Suprapubic skin (tissue), 4 donors: ENCODE data around the gene ABLIM2. TPM values are rescaled to one million over a fixed set of nuclear protein-coding genes. Genes with fewer than 3 reads are reported as not detected.

Source experiments
- DNase-seq, 2 donors: peaks; one replicate each; pipeline ENCODE4 v3.0.0-alpha.2; 2019; ENCODE audit warnings: low spot score in 2 of 2
- H3K27ac ChIP-seq: fragments of 200-600 bp; sonication (generic); one replicate; pipeline ENCODE4 v1.5.1; 2019
- H3K27me3 ChIP-seq: fragments of 200-600 bp; sonication (generic); one replicate; pipeline ENCODE4 v1.5.1; 2019
- H3K36me3 ChIP-seq: fragments of 200-600 bp; sonication (generic); one replicate; pipeline ENCODE4 v1.5.1; 2019
- H3K4me1 ChIP-seq: fragments of 200-600 bp; sonication (generic); one replicate; pipeline ENCODE4 v1.5.1; 2019
- H3K4me3 ChIP-seq: fragments of 200-600 bp; sonication (generic); one replicate; pipeline ENCODE4 v1.5.1; 2019; ENCODE audit warnings: mild to moderate bottlenecking
- H3K9me3 ChIP-seq: fragments of 200-600 bp; sonication (generic); one replicate; pipeline ENCODE4 v1.5.1; 2019
- EP300 ChIP-seq: sonication (generic); formaldehyde crosslinking; IDR thresholded peaks from one replicate; pipeline ENCODE4 v1.6.1; 2017; ENCODE audit warnings: antibody characterized with exemption
- POLR2A ChIP-seq, 2 donors: fragments of 450-650 bp; IDR thresholded peaks; one replicate each; pipeline ENCODE4 v1.6.1; 2017; ENCODE audit warnings: antibody characterized with exemption in 2 of 2, mild to moderate bottlenecking in 2 of 2, moderate library complexity in 2 of 2
- POLR2AphosphoS5 ChIP-seq, 3 donors: sonication (generic); formaldehyde crosslinking; IDR thresholded peaks; one replicate each; pipeline ENCODE4 v1.6.1; 2017; ENCODE audit warnings: antibody characterized with exemption in 3 of 3
- WGBS: methylation state at CpG from one replicate; pipeline ENCODE4 v1.1.5; 2018; 5-methylcytosine and 5-hydroxymethylcytosine counted together
- total RNA-seq, 4 donors: library from RNA; depleted of rRNA; stranded (reverse); fragments of >200 nt; gene quantifications; one replicate each; pipeline ENCODE4 v1.1.0, GENCODE V29; 2016
- TF ChIP-seq, protein P1 (sequence below), 2 donors: fragments of 200-600 bp in 1 of 2; fragments of 450-650 bp in 1 of 2; sonication (generic) in 1 of 2; IDR thresholded peaks; one replicate each; pipeline ENCODE4 v1.5.1; 2016 to 2019; ENCODE audit warnings: antibody characterized with exemption in 2 of 2, mild to moderate bottlenecking in 1 of 2, moderate library complexity in 1 of 2

The ABLIM2 gene
- total RNA-seq, 4 donors from 2014 or later: 11.2 to 16.9 (median 13.3) TPM

DNA sequence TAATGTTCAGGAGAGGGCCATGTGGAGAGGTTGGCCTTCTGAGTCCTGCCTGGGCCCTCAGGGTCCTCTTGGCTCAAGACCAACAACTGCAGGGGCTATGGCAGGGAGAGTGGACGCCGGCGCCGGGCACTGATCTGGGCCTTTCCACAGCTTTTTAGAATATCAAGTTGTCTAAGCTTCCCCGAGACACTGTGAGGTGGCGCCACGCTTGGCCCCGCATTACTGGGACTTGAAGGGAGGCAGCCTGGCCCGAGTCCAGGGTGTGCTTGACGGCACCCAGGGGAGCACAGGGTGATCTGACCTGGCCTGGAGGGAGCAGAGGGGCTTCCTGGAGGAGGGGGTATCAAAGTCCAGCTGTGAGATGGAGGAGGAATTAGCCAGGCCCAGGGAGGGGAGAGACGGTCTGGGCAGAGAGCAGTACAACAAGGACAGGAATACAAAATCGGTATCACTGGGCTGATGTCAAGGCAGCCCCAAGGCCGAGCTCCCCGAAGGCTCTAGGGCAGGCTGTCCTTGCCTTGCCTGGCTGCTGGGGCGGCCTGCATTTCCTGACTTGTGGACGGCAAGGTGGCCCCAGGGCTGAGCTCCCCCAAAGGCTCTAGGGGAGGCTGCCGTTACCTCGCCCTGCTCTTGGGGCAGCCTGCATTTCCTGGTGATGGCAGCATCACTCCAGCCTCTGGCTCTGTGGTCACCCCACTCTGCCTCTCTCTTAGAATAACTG, 28.1 kb downstream of the ABLIM2 start:
- WGBS: 79% methylated on average over 13 of the region's 18 CpGs
- no peaks in the 10 kb centered on the region for H3K4me1 ChIP-seq
- H3K4me3 ChIP-seq: no peak overlapping the region
- TF ChIP-seq EP300 (no peak), POLR2AphosphoS5 (IDR thresholded peaks at IDR 0.05) (no peak), POLR2A (IDR thresholded peaks at IDR 0.05) (no peak)
- TF ChIP-seq, protein P1, sequence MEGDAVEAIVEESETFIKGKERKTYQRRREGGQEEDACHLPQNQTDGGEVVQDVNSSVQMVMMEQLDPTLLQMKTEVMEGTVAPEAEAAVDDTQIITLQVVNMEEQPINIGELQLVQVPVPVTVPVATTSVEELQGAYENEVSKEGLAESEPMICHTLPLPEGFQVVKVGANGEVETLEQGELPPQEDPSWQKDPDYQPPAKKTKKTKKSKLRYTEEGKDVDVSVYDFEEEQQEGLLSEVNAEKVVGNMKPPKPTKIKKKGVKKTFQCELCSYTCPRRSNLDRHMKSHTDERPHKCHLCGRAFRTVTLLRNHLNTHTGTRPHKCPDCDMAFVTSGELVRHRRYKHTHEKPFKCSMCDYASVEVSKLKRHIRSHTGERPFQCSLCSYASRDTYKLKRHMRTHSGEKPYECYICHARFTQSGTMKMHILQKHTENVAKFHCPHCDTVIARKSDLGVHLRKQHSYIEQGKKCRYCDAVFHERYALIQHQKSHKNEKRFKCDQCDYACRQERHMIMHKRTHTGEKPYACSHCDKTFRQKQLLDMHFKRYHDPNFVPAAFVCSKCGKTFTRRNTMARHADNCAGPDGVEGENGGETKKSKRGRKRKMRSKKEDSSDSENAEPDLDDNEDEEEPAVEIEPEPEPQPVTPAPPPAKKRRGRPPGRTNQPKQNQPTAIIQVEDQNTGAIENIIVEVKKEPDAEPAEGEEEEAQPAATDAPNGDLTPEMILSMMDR (IDR thresholded peaks at IDR 0.05): no peak
- no peaks in the 10 kb centered on the region for H3K9me3 ChIP-seq
- no peak overlapping the region for H3K27ac ChIP-seq
- peaks cover 16% of the 10 kb centered on the region for H3K27me3 ChIP-seq
- DNase-seq: no peak
- H3K36me3 ChIP-seq: peaks cover under 1% of the 10 kb centered on the region

DNA sequence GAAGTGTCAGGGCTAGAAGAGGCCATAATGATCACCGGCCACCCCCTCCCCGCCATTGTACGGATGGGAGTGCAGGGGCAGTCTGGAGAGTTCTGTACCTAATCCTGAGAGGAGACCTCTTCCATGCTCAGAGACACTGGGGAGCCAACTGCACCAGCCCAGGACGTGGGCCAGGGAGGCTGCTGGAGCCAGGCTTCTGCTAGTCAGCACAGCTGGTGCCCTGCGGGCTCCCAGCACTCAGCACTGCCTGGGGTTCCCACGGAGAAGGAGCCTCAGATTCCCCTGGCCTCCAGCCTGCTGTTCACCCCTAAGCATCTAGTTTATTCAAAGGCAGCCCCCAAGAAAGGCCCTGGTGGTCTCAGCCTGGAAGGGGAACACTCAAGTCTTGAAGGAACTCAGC, 28.8 kb downstream of the ABLIM2 start:
- no peak overlapping the region for H3K27ac ChIP-seq
- peaks cover 12% of the 10 kb centered on the region for H3K27me3 ChIP-seq
- H3K36me3 ChIP-seq: peaks cover 4% of the 10 kb centered on the region
- no peaks in the 10 kb centered on the region for H3K9me3 ChIP-seq
- DNase-seq: no peak
- H3K4me1 ChIP-seq: no peaks in the 10 kb centered on the region
- no peak overlapping the region for H3K4me3 ChIP-seq
- 80% methylated on average over 6 of the region's 6 CpGs for WGBS
- TF ChIP-seq EP300 (no peak), POLR2AphosphoS5 (IDR thresholded peaks at IDR 0.05) (no peak), POLR2A (IDR thresholded peaks at IDR 0.05) (no peak)
- TF ChIP-seq, protein P1 (IDR thresholded peaks at IDR 0.05): no peak

DNA sequence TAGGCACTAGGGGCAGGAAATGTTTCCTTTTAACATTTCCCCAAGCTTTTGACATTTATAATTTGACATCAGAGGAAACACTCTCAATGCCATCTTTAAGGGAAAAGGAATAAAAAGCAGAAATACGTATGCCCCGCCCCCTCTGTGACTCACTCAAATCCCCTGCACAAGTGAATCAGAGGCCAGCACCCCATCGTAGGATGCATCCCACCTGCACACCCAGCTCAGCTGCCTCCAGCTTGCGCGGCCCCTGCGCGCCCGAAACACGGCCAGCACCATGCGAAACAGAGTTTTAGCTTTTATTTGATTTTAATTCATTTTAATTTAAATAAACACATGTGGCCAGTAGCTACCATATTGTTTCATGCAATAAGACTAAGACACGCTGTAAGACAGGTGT, 29.5 kb downstream of the ABLIM2 start:
- no peak overlapping the region for H3K4me3 ChIP-seq
- no peaks in the 10 kb centered on the region for H3K9me3 ChIP-seq
- TF ChIP-seq, protein P1 (IDR thresholded peaks at IDR 0.05): no peak
- TF ChIP-seq POLR2A (IDR thresholded peaks at IDR 0.05) (no peak), EP300 (no peak), POLR2AphosphoS5 (IDR thresholded peaks at IDR 0.05) (no peak)
- H3K27me3 ChIP-seq: peaks cover 12% of the 10 kb centered on the region
- no peak overlapping the region for H3K27ac ChIP-seq
- peaks cover 4% of the 10 kb centered on the region for H3K36me3 ChIP-seq
- H3K4me1 ChIP-seq: no peaks in the 10 kb centered on the region
- DNase-seq: no peak
- 88% methylated on average over 11 of the region's 11 CpGs for WGBS

DNA sequence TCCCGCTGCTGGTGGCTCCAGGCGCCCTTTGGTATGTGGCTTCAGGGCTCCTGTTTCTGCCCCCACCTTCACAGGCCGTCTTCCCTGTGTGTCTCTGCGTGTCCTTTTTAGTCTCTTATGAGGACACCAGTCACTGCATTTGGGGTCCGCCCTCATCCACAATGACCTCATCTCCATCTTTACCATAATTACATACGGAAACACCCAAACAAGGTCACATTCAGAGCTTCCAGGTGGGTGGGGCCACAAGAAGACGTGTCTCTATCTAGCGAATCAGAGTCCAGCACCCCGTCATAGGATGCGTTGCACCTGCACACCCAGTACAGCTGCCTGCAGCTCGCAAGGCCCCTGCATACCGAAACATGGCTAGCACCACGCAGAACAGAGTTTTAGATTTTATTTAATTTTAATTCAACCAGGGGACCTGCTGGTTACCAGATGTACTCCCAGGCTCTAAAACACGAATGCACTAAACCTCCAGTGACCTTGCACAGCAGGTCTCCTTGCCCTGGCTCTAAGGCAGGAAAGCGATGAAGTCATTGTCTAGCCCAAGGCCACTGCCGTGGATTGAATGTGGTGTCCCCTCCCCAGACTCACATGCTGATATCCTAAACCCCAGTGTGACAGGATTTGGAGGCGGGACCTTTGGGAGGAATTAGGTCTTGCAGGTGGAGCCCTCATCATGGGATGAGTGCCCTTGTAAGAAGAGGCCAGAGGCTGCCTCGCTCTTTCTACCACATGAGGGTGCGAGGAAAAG, 30.3 kb downstream of the ABLIM2 start:
- Histone ChIP-seq H3K4me3 (no peak overlapping the region), H3K27ac (no peak overlapping the region), H3K9me3 (no peaks in the 10 kb centered on the region), H3K4me1 (no peaks in the 10 kb centered on the region), H3K27me3 (peaks cover 9% of the 10 kb centered on the region), H3K36me3 (peaks cover 4% of the 10 kb centered on the region)
- no peak for DNase-seq
- WGBS: 65% methylated on average over 19 of the region's 19 CpGs
- TF ChIP-seq EP300 (no peak), POLR2A (IDR thresholded peaks at IDR 0.05) (no peak), POLR2AphosphoS5 (IDR thresholded peaks at IDR 0.05) (no peak)
- TF ChIP-seq, protein P1 (IDR thresholded peaks at IDR 0.05): no peak

DNA sequence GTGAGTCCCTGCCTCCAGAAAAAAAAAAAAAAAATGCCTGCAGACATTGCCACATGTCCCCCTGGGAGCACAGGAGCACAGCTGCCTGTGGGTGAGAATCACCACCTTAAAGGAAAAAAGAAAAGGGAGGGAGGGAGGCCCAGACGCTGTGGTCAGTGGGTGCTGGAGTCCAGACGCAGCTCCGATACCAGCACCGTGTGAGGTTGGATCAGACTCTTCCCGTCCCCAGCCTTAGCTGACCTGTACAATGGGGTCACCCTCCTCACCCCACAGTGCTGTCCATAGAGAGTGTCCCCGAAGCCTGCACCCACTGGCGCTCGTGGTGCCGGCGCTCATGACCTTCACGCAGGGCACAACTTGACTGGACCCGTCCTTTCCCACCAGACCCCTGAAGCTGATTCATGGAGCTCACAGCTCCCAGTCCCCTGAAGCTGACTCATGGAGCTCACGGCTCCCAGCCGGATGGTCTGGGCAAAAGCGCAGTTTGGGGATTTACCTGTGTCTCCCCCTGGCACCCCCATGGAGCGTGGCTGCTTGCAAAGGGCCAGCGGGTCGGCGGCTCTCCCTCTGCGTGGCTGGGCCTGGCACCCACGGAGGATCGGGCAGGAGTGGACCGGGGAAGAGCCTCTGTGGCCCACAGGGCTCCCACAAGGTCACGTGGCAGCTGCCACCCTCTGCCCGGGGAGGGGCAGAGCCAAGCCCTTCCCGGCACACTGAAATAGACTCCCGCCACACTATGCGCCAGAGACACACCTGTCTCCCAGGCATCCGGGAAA, 31.4 kb downstream of the ABLIM2 start:
- Histone ChIP-seq H3K4me3 (no peak overlapping the region), H3K27me3 (peaks cover 9% of the 10 kb centered on the region), H3K36me3 (peaks cover 4% of the 10 kb centered on the region), H3K9me3 (no peaks in the 10 kb centered on the region), H3K27ac (no peak overlapping the region), H3K4me1 (no peaks in the 10 kb centered on the region)
- WGBS: 91% methylated on average over 12 of the region's 29 CpGs
- no peak for DNase-seq
- TF ChIP-seq EP300: no peak
- no peak for TF ChIP-seq POLR2AphosphoS5 (IDR thresholded peaks at IDR 0.05)
- TF ChIP-seq POLR2A (IDR thresholded peaks at IDR 0.05): no peak
- TF ChIP-seq, protein P1 (IDR thresholded peaks at IDR 0.05): no peak
